Ishikawa (cell line): ENCODE measurements around the gene PPARG.

Experiments
- CEBPB ChIP-seq: IDR thresholded peaks from 2 replicates; pipeline ENCODE4 v1.6.1; 2012
- EP300 ChIP-seq: IDR thresholded peaks from 2 replicates; pipeline ENCODE4 v1.6.1; 2012; ENCODE audit warnings: borderline replicate concordance
- NFIC ChIP-seq: IDR thresholded peaks from 2 replicates; pipeline ENCODE4 v1.6.1; 2012
- RAD21 ChIP-seq: IDR thresholded peaks from 2 replicates; pipeline ENCODE4 v1.6.1; 2012; ENCODE audit warnings: low read depth
- REST ChIP-seq: IDR thresholded peaks from 2 replicates; pipeline ENCODE4 v1.6.1; 2012; ENCODE audit warnings: low read depth, mild to moderate bottlenecking
- TAF1 ChIP-seq: IDR thresholded peaks from 2 replicates; pipeline ENCODE4 v1.6.1; 2012; ENCODE audit warnings: low read depth, mild to moderate bottlenecking
- TEAD4 ChIP-seq: IDR thresholded peaks from 2 replicates; pipeline ENCODE4 v1.6.1; 2012

GRCh38 chr3:12461097-12461649 is 172.3 kb downstream of the PPARG start:
- TF ChIP-seq TAF1 (no peak), NFIC (no peak), REST (no peak), CEBPB (no peak), EP300 (no peak), RAD21 (no peak), TEAD4 (no peak)
